HFFc6 (cell line): ENCODE data around the gene NEO1. TPM values are rescaled to one million over a fixed set of nuclear protein-coding genes. Genes with fewer than 3 reads are reported as not detected.

Source experiments
- DNase-seq: peaks from one replicate; pipeline ENCODE4 v3.0.0-alpha.2; 2018
- H3K27ac Mint-ChIP-seq: 2 replicates; pipeline ENCODE4 v1.8.0; 2020; ENCODE audit warnings: mild to moderate bottlenecking, mixed read lengths
- H3K27me3 Mint-ChIP-seq: 2 replicates; pipeline ENCODE4 v1.8.0; 2021; ENCODE audit warnings: mild to moderate bottlenecking, moderate library complexity, mixed read lengths; ENCODE audit not compliant: insufficient read depth
- H3K36me3 Mint-ChIP-seq: 2 replicates; pipeline ENCODE4 v1.8.0; 2021; ENCODE audit warnings: low read depth, mixed read lengths
- H3K4me1 Mint-ChIP-seq: 2 replicates; pipeline ENCODE4 v1.8.0; 2020; ENCODE audit warnings: low read depth, mixed read lengths
- H3K4me3 Mint-ChIP-seq: 2 replicates; pipeline ENCODE4 v1.8.0; 2020; ENCODE audit warnings: mild to moderate bottlenecking, moderate library complexity, mixed read lengths
- H3K9me3 Mint-ChIP-seq: 2 replicates; pipeline ENCODE4 v1.8.0; 2020; ENCODE audit warnings: mild to moderate bottlenecking, mixed read lengths
- CTCF ChIP-seq: fragments of 200-600 bp; sonication (generic); IDR thresholded peaks from 2 replicates; pipeline ENCODE4 v1.5.0; 2021; ENCODE audit warnings: antibody characterized with exemption, mild to moderate bottlenecking
- total RNA-seq, 6 experiments: library from RNA; stranded (reverse); fragmentation: NEBNext Ultra II Directional; extraction: Animal tissue kit (Norgen Biotek cat#: 25700); gene quantifications; 2 replicates in 1 of 6; 3 replicates in 5 of 6; pipeline ENCODE4 v1.2.3, GENCODE V29; 2021

NEO1 gene
- total RNA-seq, 6 experiments from 2014 or later, result 6.4 to 20.3 (median 16.3) TPM

DNA sequence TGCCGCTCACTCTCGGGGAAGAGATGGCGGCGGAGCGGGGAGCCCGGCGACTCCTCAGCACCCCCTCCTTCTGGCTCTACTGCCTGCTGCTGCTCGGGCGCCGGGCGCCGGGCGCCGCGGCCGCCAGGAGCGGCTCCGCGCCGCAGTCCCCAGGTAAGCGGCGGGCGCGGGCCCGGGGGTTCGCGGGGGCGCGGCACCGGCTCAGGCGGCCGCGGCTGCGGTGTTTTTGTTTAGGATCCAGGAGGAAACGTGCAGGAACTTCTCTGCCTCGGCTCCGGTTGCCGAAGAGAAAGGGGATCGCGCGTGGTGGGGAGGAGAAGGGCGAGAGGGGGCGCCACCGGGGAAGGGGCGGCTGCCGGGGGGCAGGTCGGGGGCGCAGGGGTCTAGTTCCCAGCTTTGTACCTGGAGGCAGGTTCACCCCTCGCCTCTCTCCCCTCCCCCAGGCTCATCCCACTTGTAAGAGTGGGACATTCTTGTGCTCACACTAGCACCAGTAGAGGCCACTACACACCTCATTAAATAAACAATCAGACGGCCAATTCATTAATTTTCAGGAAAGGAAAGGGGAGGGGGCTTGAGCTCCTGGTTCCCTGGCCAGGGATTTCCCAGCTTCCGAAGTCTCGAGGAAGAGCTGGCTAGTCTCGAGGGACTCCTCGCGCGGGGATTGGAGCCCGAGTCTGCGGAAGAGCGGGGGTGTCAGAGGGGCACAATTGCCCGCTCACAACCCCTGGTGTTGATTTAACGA is 562 bp downstream of the NEO1 start:
- Mint-ChIP-seq H3K4me3 (peak overlapping the region; percentile 87), H3K9me3 (no peaks in the 10 kb centered on the region), H3K36me3 (no peaks in the 10 kb centered on the region), H3K4me1 (peaks cover 6% of the 10 kb centered on the region), H3K27me3 (peaks cover 14% of the 10 kb centered on the region), H3K27ac (no peak overlapping the region)
- TF ChIP-seq CTCF, result peak; percentile 48; the same call in 1 of the 2 replicates
- DNase-seq, result no peak

DNA sequence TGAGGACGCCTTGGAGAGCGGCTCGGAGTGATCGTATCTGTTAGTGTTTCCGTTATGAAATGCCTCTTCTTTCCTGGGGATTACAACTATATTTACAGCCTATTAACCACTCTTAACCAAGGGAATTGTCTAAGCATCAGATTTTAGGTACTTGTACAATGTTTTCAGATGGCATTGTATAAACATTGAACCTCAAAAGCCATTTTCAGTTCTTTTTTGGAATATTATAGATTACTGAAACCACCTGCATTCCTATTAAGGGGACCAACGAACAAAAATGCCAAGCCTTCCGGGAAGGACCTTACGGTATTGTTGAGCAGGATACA is 1.1 kb downstream of the NEO1 start:
- Mint-ChIP-seq H3K4me3 (peak overlapping the region; percentile 87), H3K36me3 (no peaks in the 10 kb centered on the region), H3K9me3 (no peaks in the 10 kb centered on the region), H3K27ac (no peak overlapping the region), H3K27me3 (peaks cover 14% of the 10 kb centered on the region), H3K4me1 (peaks cover 6% of the 10 kb centered on the region)
- no peak for DNase-seq
- TF ChIP-seq CTCF, result no peak

DNA sequence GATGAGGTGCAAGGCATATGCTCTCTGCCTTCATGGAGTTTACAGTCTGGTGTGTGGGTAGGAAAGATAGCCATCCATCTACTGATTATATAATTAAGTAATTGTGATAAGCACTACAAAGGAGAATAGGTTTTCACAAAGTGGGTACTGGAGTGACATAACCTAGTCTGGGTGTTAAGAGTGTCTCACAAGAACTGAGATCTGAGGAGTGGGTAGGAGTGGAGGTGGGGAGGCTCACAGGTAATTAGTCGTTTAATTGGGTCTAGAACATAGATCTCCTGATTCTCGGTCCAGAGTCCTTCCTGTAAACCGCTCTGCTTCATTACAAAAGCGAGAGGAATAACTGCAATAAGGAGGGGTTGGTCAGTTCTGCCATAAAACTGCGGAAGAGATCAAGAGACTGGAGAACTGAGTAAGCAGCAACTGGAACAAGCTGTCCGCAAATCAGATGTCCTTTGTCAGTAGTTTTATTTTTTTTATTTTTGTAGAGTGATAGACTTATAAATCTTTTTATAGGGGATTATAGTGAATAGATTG is 2.2 kb downstream of the NEO1 start:
- H3K4me3 Mint-ChIP-seq, result no peak overlapping the region
- H3K36me3 Mint-ChIP-seq, result no peaks in the 10 kb centered on the region
- H3K27ac Mint-ChIP-seq, result no peak overlapping the region
- peaks cover 7% of the 10 kb centered on the region; the same call in 1 of the 2 replicates for H3K27me3 Mint-ChIP-seq
- H3K4me1 Mint-ChIP-seq, result peaks cover 6% of the 10 kb centered on the region
- DNase-seq, result no peak
- TF ChIP-seq CTCF, result no peak
- H3K9me3 Mint-ChIP-seq, result no peaks in the 10 kb centered on the region

- H3K4me3 Mint-ChIP-seq, result no peak overlapping the region
- no peak for TF ChIP-seq CTCF
- no peak overlapping the region for H3K27ac Mint-ChIP-seq
- DNase-seq, result no peak
- peaks cover 6% of the 10 kb centered on the region for H3K4me1 Mint-ChIP-seq
- peaks cover 10% of the 10 kb centered on the region; the same call in 1 of the 2 replicates for H3K27me3 Mint-ChIP-seq
- no peaks in the 10 kb centered on the region for H3K36me3 Mint-ChIP-seq
- no peaks in the 10 kb centered on the region for H3K9me3 Mint-ChIP-seq
These were observed 4.2 kb downstream of the NEO1 start for GRCh38 chr15:73056460-73056859.

- no peak for DNase-seq
- Mint-ChIP-seq H3K4me3 (no peak overlapping the region), H3K36me3 (no peaks in the 10 kb centered on the region), H3K27me3 (peaks cover 9% of the 10 kb centered on the region; the same call in 1 of the 2 replicates), H3K4me1 (peaks cover under 1% of the 10 kb centered on the region; the same call in 1 of the 2 replicates), H3K9me3 (no peaks in the 10 kb centered on the region), H3K27ac (no peak overlapping the region)
- TF ChIP-seq CTCF, result no peak
These were observed 6.2 kb downstream of the NEO1 start for GRCh38 chr15:73058437-73058836.
